ENCODE results near the gene ASB6. TPM values are rescaled to one million over a fixed set of nuclear protein-coding genes. Genes with fewer than 3 reads are reported as not detected.

Gene ASB6
- total RNA-seq, 1 donor from 2014 or later = 21.9 TPM

DNA sequence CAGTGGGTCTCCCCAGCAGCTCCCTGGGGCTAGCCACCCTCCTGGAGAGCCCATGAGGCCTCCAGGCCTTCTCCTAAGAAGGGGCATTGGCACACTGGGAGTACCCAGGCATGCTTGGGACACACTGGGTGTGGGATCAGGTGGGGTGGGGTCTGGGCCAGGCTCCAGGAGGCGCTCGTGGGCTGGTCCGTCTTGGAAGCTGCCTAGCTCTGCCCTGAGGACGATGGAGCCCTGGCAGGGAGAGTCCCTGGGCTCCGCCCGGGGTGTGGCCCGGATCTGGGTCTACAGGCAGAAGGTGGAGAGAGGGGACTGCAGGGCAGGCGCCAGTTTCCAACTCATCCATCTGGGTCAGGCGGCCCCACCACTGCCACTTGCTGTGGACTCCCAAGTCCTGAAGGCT lies 25.9 kb upstream of the ASB6 start:
- Mint-ChIP-seq H3K9me3 (no peaks in the 10 kb centered on the region), H3K4me1 (peaks cover 13% of the 10 kb centered on the region), H3K36me3 (ENCODE audit: low read depth) (no peaks in the 10 kb centered on the region), H3K4me3 (no peak overlapping the region), H3K27ac (ENCODE audit: unreplicated experiment) (no peak overlapping the region), H3K27me3 (ENCODE audit: low read depth) (peaks cover 41% of the 10 kb centered on the region)
- TF ChIP-seq, protein P1, sequence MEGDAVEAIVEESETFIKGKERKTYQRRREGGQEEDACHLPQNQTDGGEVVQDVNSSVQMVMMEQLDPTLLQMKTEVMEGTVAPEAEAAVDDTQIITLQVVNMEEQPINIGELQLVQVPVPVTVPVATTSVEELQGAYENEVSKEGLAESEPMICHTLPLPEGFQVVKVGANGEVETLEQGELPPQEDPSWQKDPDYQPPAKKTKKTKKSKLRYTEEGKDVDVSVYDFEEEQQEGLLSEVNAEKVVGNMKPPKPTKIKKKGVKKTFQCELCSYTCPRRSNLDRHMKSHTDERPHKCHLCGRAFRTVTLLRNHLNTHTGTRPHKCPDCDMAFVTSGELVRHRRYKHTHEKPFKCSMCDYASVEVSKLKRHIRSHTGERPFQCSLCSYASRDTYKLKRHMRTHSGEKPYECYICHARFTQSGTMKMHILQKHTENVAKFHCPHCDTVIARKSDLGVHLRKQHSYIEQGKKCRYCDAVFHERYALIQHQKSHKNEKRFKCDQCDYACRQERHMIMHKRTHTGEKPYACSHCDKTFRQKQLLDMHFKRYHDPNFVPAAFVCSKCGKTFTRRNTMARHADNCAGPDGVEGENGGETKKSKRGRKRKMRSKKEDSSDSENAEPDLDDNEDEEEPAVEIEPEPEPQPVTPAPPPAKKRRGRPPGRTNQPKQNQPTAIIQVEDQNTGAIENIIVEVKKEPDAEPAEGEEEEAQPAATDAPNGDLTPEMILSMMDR (conservative IDR thresholded peaks at IDR 0.05) = no peak
- DNase-seq (ENCODE audit: low read depth, low spot score) = no peak

- H3K27ac Mint-ChIP-seq (ENCODE audit: unreplicated experiment) = no peak overlapping the region
- no peak overlapping the region for H3K4me3 Mint-ChIP-seq
- H3K4me1 Mint-ChIP-seq = peaks cover 13% of the 10 kb centered on the region
- DNase-seq (ENCODE audit: low read depth, low spot score) = no peak
- H3K9me3 Mint-ChIP-seq = no peaks in the 10 kb centered on the region
- no peaks in the 10 kb centered on the region for H3K36me3 Mint-ChIP-seq (ENCODE audit: low read depth)
- H3K27me3 Mint-ChIP-seq (ENCODE audit: low read depth) = peaks cover 45% of the 10 kb centered on the region
- TF ChIP-seq, protein P1 (conservative IDR thresholded peaks at IDR 0.05) = no peak
Measured at GRCh38 chr9:129667378-129667777, 25.4 kb upstream of the ASB6 start.

GRCh38 chr9:129666575-129666974 lies 24.6 kb upstream of the ASB6 start:
- Mint-ChIP-seq H3K9me3 (no peaks in the 10 kb centered on the region), H3K27me3 (ENCODE audit: low read depth) (peaks cover 47% of the 10 kb centered on the region), H3K36me3 (ENCODE audit: low read depth) (no peaks in the 10 kb centered on the region), H3K4me3 (no peak overlapping the region), H3K27ac (ENCODE audit: unreplicated experiment) (no peak overlapping the region), H3K4me1 (peaks cover 13% of the 10 kb centered on the region)
- TF ChIP-seq, protein P1 (conservative IDR thresholded peaks at IDR 0.05) = no peak
- DNase-seq (ENCODE audit: low read depth, low spot score) = no peak

- H3K4me1 Mint-ChIP-seq = peaks cover 11% of the 10 kb centered on the region
- TF ChIP-seq, protein P1 (conservative IDR thresholded peaks at IDR 0.05) = no peak
- H3K4me3 Mint-ChIP-seq = no peak overlapping the region
- no peaks in the 10 kb centered on the region for H3K36me3 Mint-ChIP-seq (ENCODE audit: low read depth)
- H3K27me3 Mint-ChIP-seq (ENCODE audit: low read depth) = peaks cover 53% of the 10 kb centered on the region
- DNase-seq (ENCODE audit: low read depth, low spot score) = no peak
- no peak overlapping the region for H3K27ac Mint-ChIP-seq (ENCODE audit: unreplicated experiment)
- H3K9me3 Mint-ChIP-seq = no peaks in the 10 kb centered on the region
Measured at GRCh38 chr9:129665814-129666520, 24.0 kb upstream of the ASB6 start.

DNA sequence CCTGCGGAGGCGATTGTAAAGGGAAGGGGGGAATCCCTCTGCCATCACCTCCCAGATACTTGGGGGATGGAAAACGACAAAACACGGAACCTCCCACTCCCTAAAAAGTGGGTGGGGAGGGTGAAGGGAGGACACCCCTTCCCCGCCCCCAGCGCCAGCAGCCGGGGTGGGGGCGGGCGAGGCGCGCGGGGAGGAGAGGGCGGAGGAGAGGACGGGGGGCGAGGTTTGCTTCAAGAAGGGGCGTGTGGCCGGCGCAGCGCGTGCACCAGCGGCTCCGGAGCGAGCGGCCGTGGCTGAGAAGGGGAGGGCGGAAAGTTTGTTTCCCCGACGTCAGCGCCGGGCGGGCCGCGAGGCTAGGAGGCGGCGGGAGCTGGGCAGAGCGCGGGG lies 23.4 kb upstream of the ASB6 start, which contains the start of gene PRRX2:
Gene PRRX2, plus strand, starts transcription at position 259 of the 387 bp plus-strand sequence. CDS start 221 bp downstream, outside the sequence.
- Mint-ChIP-seq H3K4me1 (peaks cover 8% of the 10 kb centered on the region), H3K9me3 (no peaks in the 10 kb centered on the region), H3K27ac (ENCODE audit: unreplicated experiment) (no peak within 1 kb of the TSS), H3K36me3 (ENCODE audit: low read depth) (no peaks in the 10 kb centered on the region), H3K27me3 (ENCODE audit: low read depth) (peaks cover 57% of the 10 kb centered on the region), H3K4me3 (peak within 1 kb of the TSS; percentile 57)
- TF ChIP-seq, protein P1 (conservative IDR thresholded peaks at IDR 0.05) = no peak
- peak; percentile 33 for DNase-seq (ENCODE audit: low read depth, low spot score)
